ENCODE data around the gene WDR86.

GRCh38 chr7:151337346-151337745 lies 72.5 kb downstream of the WDR86 start:
- no peak for TF ChIP-seq MAFK (IDR thresholded peaks at IDR 0.05; ENCODE audit: partially characterized antibody)
- no peak for TF ChIP-seq CTCF (IDR thresholded peaks at IDR 0.05)

Data from A549 (cell line).